Measurements from ENCODE around the gene DCTN4. TPM values are rescaled to one million over a fixed set of nuclear protein-coding genes. Genes with fewer than 3 reads are reported as not detected.
A peak's percentile ranks its signal among the peaks of the same experiment; 100 is the strongest.

DCTN4 gene
- total and polyA plus RNA-seq, 9 of the 15 experiments (the other 6 are each of a cell fraction or from before 2014, with no cell fraction given): 20.4 to 64.9 (median 49.9) TPM

DNA sequence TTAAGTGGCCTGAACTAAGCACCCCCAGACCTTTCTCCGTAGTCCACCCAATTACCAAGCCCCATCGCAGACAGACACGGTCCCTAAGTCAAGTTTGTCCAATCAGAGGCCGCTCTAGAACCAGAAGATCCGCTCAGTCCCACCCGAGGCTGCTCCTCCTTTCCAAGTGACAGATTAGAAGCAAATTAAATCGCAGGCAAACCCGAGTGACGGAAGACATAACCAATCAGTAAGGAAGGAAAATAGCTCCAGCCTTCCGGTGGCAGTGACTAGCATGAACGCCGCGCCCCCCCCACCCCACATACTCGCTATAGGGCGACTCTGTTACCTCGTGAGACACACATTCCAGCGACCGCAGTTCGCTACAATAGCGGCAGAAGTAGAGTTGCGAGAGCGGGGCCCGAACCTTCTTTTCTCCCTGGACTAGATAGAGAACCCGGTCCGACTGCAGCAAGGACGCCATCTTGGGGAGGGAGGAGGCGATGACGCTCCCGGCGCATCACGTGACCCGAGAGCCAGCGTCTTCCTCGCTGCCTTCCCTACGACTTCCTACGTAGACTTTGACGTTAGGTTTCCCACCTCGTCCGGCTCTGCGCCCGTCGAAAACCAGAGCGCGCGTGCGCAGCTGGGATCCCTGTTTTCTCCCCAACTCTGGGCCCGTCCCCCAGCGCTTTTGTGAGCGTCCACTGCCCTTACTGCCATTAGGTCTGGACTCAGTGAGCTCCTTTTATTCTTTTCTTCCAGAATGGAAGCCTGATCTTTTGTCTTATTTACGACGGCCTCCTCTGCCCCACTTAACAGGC is at the start of gene DCTN4 (continued):
- peak; percentile 78 for TF ChIP-seq PML (IDR thresholded peaks at IDR 0.05; ENCODE audit: low read length)
- no peak for TF ChIP-seq BRF1 (IDR thresholded peaks at IDR 0.05; ENCODE audit: borderline replicate concordance, extremely low read depth, insufficient read length)
- peak; percentile 65; the same call in 1 of the 2 replicates for TF ChIP-seq GTF2F1 (IDR thresholded peaks at IDR 0.05; ENCODE audit: low read depth, low read length)
- TF ChIP-seq HSF4 (CRISPR knock-in tag; IDR thresholded peaks at IDR 0.05; ENCODE audit: borderline replicate concordance): peak; percentile 44; the same call in 1 of the 2 replicates
- TF ChIP-seq, protein P1, sequence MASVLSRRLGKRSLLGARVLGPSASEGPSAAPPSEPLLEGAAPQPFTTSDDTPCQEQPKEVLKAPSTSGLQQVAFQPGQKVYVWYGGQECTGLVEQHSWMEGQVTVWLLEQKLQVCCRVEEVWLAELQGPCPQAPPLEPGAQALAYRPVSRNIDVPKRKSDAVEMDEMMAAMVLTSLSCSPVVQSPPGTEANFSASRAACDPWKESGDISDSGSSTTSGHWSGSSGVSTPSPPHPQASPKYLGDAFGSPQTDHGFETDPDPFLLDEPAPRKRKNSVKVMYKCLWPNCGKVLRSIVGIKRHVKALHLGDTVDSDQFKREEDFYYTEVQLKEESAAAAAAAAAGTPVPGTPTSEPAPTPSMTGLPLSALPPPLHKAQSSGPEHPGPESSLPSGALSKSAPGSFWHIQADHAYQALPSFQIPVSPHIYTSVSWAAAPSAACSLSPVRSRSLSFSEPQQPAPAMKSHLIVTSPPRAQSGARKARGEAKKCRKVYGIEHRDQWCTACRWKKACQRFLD (CRISPR knock-in tag; IDR thresholded peaks at IDR 0.05): peak; percentile 94
- TF ChIP-seq, protein P2, sequence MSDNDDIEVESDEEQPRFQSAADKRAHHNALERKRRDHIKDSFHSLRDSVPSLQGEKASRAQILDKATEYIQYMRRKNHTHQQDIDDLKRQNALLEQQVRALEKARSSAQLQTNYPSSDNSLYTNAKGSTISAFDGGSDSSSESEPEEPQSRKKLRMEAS (CRISPR knock-in tag; IDR thresholded peaks at IDR 0.05): peak; percentile 88
- TF ChIP-seq, protein P3, sequence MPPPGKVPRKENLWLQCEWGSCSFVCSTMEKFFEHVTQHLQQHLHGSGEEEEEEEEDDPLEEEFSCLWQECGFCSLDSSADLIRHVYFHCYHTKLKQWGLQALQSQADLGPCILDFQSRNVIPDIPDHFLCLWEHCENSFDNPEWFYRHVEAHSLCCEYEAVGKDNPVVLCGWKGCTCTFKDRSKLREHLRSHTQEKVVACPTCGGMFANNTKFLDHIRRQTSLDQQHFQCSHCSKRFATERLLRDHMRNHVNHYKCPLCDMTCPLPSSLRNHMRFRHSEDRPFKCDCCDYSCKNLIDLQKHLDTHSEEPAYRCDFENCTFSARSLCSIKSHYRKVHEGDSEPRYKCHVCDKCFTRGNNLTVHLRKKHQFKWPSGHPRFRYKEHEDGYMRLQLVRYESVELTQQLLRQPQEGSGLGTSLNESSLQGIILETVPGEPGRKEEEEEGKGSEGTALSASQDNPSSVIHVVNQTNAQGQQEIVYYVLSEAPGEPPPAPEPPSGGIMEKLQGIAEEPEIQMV (tag; conservative IDR thresholded peaks at IDR 0.05; ENCODE audit: low read depth): peak; percentile 68; the same call in 1 of the 2 replicates
- peak; percentile 96 for TF ChIP-seq ZNF589 (CRISPR knock-in tag; IDR thresholded peaks at IDR 0.05; ENCODE audit: low read depth)
- TF ChIP-seq SMAD2 (IDR thresholded peaks at IDR 0.05; ENCODE audit: low read depth, low read length): no peak
- peak; percentile 83 for TF ChIP-seq ELF1 (tag; IDR thresholded peaks at IDR 0.05)
- TF ChIP-seq JUN (IDR thresholded peaks at IDR 0.05; ENCODE audit: borderline replicate concordance, low read depth, low read length): peak; percentile 76; the same call in 1 of the 2 replicates
- TF ChIP-seq JUN (CRISPR knock-in tag; IDR thresholded peaks at IDR 0.05; ENCODE audit: borderline replicate concordance): no peak
- TF ChIP-seq RAD21 (CRISPR knock-in tag; conservative IDR thresholded peaks at IDR 0.05 in 1 of 2, IDR thresholded peaks at IDR 0.05 in 1 of 2): peak; percentile 8 to 19; a peak in 2 of 4 replicates
- no peak for TF ChIP-seq STAT5B (CRISPR knock-in tag; IDR thresholded peaks at IDR 0.05)
- TF ChIP-seq, protein P4, sequence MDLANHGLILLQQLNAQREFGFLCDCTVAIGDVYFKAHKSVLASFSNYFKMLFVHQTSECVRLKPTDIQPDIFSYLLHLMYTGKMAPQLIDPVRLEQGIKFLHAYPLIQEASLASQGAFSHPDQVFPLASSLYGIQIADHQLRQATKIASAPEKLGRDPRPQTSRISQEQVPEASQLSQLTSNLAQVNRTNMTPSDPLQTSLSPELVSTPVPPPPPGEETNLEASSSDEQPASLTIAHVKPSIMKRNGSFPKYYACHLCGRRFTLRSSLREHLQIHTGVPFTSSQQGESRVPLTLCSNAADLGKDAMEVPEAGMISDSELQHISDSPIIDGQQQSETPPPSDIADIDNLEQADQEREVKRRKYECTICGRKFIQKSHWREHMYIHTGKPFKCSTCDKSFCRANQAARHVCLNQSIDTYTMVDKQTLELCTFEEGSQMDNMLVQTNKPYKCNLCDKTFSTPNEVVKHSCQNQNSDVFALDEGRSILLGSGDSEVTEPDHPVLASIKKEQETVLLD (IDR thresholded peaks at IDR 0.05): peak; percentile 93
- no peak for TF ChIP-seq RFX1 (IDR thresholded peaks at IDR 0.05)
- TF ChIP-seq PYGO2 (tag; IDR thresholded peaks at IDR 0.05): no peak
- TF ChIP-seq THRAP3 (IDR thresholded peaks at IDR 0.05; ENCODE audit: borderline replicate concordance): no peak
- peak; percentile 82 for TF ChIP-seq RBFOX2 (IDR thresholded peaks at IDR 0.05; ENCODE audit: low read depth, low read length)
- no peak for TF ChIP-seq MYBL2 (IDR thresholded peaks at IDR 0.05; ENCODE audit: low read depth)
- no peak for TF ChIP-seq MYBL2 (CRISPR knock-in tag; IDR thresholded peaks at IDR 0.05; ENCODE audit: borderline replicate concordance)
- no peak for TF ChIP-seq ZFPM2 (CRISPR knock-in tag; IDR thresholded peaks at IDR 0.05)
- no peak; the same call in 1 of the 2 replicates for TF ChIP-seq ATF1 (CRISPR knock-in tag; IDR thresholded peaks at IDR 0.05)
- TF ChIP-seq ATF1 (tag; IDR thresholded peaks at IDR 0.05): peak; percentile 99
- peak; percentile 94 for TF ChIP-seq NFRKB (IDR thresholded peaks at IDR 0.05; ENCODE audit: low read depth)
